Right renal pelvis (tissue), 4 donors: Measurements from ENCODE around the gene PDSS2. TPM values are rescaled to one million over a fixed set of nuclear protein-coding genes. Genes with fewer than 3 reads are reported as not detected.
A peak's percentile ranks its signal among the peaks of the same experiment; 100 is the strongest.

Experiments
- DNase-seq, 4 donors: peaks; one replicate each; pipeline ENCODE4 v3.0.0-alpha.2; 2013; ENCODE audit warnings: low read depth in 4 of 4, low spot score in 3 of 4, missing footprints in 1 of 4
- polyA plus RNA-seq, 4 donors: library from polyadenylated mRNA; unstranded; fragments of 120-200 nt; gene quantifications; one replicate each; pipeline ENCODE4 v1.2.1, GENCODE V29; 2013; ENCODE audit not compliant: insufficient read length in 4 of 4

The PDSS2 gene
- polyA plus RNA-seq, 4 donors, result 18.6 to 21.1 (median 20.3) TPM

DNA sequence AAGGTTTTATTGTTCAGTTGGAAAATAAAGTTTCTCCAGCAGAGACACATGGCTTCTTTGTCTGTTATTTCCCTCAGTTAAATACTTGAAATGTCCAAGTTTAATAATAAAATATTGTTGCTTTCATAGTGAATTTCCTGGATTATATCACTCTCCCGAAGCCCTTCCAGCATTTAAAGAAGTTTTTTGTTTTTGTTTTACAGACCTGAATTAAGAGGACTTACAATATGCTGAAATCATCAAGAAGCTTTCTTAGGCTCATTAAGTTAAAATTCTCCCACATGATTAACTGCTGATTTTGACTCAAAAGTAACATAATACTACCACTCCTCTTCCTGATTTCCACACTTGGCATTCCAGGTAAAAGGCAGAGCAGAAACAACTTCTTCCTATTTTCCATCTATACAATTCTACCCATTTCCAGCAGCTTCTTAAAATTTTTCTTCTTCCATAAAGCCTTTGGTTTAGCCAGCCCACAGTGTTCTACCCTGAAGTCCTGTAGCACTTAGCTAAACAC is 35.8 kb downstream of the PDSS2 start:
- DNase-seq, result peak in 1 of 4 donors; percentile 20

GRCh38 chr6:107421696-107422256 is 37.6 kb downstream of the PDSS2 start:
- DNase-seq, result no peak

DNA sequence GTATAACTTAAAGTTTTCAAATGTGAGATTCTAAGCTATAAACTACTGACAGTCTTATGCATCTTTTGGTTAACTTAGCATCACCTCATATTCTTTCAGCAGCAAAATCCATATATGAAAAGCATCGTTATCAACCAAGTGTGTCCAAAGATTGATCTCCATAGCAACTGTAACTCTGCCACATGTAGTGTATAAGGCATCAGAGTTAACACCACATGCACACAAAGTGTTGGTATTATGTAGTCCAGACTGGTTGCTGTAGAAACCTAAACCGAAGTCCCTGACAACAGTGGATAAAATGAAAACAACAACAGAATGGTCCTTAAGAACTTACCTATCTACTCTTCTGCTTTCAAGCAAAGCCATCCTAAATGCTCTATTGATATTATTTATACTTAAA is 39.6 kb downstream of the PDSS2 start:
- DNase-seq, result no peak

- DNase-seq, result no peak
Observed at GRCh38 chr6:107418118-107418517, 41.2 kb downstream of the PDSS2 start.

- DNase-seq, result no peak
Observed at GRCh38 chr6:107416145-107416544, 43.2 kb downstream of the PDSS2 start.

DNA sequence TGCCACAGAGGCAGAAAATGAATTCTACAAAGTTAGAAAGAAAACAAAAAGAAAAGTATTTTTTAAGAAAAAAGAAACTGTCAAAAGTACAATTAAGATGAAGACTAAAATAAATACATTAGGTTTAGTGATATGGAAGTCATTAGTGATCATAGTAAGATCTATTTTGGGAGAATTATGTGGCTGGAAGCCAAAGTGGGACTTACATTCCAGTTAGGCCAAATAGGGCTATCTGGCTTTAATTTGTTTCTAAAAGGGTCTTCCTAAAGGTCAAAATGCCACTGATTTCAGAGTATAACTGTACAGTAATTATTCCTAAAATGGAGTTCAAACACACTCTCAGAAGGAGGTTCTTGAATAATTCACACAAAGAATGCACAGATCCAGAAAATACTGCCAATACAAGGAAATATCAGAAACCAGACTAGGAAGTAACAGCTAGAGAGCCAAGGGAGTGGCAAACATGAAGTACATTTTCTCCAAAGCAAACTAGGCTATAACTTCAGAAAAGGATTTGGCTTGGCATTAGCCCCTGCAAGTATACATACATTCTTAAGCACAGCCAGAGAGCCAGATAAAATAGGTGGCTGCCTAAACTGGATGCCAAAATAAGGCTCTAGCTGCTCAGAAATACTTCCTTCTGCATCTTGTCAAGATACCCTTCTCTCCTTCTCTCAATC is 45.3 kb downstream of the PDSS2 start:
- DNase-seq, result no peak

DNA sequence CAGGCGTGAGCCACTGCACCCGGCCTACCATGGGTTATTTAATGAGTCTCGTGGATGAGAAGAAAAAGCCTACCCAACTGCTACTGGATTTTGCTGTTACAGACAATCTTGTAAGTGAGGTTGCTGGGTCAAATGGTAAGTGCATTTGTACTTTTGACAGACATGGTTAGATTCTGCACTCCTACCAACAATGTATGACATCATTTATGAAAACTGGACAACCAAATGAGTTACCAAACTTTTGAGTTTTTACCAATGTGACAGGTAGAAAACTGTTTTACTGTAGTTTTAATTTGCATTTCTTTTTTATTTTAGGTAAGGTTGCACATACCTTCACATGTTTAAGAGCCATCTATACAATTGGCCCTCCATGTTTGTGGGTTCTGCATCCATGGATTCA is 48.2 kb downstream of the PDSS2 start:
- no peak for DNase-seq

GRCh38 chr6:107409942-107410341 is 49.4 kb downstream of the PDSS2 start:
- DNase-seq, result no peak

- DNase-seq, result no peak
Observed at GRCh38 chr6:107408714-107409113, 50.6 kb downstream of the PDSS2 start.

DNA sequence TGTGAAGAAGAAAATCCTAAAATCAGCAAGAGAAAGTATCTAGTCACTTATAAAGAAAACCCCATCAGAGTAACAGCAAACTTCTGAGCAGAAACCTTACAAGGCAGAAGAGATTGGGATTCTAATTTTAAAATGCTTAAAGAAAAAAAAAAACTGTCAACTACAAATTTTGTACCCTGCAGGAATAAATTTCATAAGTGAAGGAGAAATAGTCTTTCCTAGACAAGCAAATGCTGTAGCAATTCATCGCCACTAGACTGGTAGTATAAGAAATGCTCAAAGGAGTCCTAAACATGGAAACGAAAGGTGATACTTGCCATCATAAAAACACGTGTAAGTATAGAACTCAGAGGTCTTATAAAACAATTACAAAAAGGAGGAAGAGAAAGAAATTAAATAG is 54.4 kb downstream of the PDSS2 start:
- no peak for DNase-seq

DNA sequence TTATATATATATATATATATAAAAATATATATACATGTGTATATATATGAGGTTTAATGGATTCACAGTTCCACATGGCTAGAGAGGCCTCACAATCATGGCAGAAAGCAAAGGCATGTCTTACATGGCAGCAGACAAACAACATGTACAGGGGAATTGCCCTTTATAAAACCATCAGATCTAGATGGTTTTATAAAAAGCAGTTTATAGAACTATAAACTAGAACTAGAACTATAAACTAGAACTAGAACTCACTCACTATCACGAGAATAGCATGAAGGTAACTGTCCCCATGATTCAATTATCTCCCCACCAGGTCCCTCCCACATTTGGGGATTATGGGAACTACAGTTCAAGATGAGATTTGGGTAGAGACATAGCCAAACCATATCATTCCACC is 56.8 kb downstream of the PDSS2 start:
- no peak for DNase-seq

DNA sequence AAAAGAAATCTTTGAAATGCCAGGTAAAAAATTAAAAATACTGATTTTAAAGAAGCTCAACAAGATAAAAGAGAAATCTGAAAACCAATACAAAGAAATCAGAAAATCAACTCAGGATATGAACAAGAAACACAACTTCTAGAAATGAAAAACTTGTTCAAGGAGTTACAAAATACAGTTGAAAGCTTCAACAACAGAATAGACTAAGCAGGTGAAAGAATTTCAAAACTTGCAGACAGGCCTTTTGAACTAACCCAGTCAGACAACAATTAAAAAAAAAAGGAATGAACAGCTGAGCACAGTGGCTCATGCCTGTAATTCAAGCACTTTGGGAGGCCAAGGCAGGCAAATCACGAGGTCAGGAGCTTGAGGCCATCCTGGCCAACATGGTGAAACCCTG is 57.8 kb downstream of the PDSS2 start:
- DNase-seq, result no peak

DNA sequence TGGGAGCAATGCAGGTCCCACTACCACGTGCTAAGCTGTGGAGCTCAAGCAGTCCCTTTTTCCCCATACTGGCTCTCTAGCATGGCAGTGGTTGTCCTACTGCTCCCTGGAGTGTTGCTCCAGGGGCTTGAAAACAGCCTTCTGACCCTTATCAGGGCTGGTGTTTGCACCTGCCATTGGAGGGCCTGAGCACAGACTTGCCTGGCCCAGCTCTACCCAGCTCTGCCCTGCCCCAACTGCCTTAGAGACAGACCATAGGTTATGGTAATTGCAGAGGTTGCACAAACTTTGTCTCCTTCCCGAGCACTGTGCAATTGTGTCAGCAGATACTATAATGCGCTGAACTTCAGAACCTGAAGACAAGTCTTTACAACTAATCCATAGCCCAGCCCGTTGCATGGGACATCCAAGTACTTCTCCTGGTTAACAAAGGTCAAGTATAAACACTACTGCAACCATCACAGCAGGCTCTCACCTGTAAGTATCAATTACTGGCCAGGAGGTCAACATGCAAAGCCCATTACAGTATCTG is 58.7 kb downstream of the PDSS2 start:
- DNase-seq, result no peak

DNA sequence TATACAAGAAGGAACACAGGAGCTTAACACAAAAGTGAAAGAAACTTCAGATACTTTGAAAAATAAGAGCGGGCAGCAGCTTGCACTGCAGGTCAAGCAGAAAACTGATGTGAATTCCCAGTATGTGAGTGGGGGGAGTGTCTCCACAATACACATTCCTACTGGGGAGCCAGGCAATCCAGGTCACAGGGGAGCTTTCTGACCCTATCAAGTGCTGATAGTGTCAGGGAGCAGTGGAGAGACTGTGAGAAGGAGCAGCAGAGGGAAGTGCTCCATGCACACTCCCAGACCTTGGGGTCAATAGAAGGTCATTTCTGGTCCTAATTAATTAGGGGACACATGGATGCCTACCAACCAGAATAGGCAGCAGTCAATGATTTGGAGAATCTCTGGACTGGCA is 59.4 kb downstream of the PDSS2 start:
- DNase-seq, result no peak

GRCh38 chr6:107398001-107398400 is 61.4 kb downstream of the PDSS2 start:
- DNase-seq, result no peak

DNA sequence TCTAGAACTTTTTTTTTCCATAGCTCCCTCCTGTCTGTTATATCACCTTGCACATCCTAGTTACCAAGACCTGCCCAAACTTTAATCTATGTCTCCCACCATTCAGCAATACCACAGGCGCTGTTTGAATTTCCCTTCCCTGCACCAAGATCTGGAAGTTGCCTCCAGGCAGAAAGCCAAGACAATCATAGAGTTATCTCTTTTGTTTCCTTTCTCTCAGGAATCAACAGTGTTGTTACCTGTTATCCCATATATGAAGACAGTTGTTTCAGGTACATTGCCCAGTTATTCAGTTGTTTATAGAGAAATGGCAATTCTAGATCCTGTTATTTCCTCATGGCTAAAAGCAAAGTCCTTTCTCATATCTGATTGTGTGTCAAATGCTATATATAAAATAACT is 63.2 kb downstream of the PDSS2 start:
- no peak for DNase-seq

DNA sequence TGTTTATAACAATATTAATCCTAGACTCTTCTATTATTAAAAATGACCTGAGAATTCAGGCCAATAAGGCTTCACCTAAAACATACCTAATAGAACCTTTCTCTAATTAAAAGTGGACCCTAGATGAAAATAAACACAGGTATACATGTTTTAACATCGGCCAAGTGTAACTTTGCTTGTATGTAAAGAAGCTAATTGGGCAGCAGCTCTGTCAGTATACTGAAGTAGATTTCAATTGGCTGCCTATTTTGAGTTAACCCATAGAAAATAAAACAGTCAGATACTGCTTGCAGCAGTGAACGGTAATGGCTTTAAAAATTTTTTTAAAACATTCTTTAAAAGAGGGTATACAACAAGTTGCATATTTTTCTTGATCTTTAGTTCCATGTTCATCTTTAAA is 67.3 kb downstream of the PDSS2 start:
- DNase-seq, result no peak

- DNase-seq, result no peak
Observed at GRCh38 chr6:107390685-107391435, 68.5 kb downstream of the PDSS2 start.

- DNase-seq, result no peak
Observed at GRCh38 chr6:107390056-107390455, 69.3 kb downstream of the PDSS2 start.

GRCh38 chr6:107386904-107387303 is 72.5 kb downstream of the PDSS2 start:
- no peak for DNase-seq

DNA sequence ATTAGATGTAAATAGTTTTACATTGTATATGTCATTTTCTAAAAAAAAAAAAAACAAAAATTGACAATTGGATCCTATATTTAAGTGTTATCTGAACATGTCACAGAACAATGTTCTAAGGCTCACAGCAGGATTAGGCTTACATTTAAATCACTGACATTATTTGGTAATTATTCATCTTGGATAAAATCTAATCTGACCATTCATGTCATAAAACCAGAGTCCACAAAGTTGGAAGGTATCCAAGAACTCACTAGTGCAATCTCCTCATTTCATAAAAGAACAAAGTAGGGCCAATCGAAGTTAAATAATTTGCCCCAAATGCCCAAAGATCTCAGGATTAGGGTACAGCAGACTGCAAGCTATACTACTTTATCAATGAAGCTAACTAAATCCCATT is 73.0 kb downstream of the PDSS2 start:
- DNase-seq, result no peak

- DNase-seq, result no peak
Observed at GRCh38 chr6:107383705-107384104, 75.7 kb downstream of the PDSS2 start.
